Osteoblast (primary cell): ENCODE data around the gene CACNA2D3. TPM values are rescaled to one million over a fixed set of nuclear protein-coding genes. Genes with fewer than 3 reads are reported as not detected.

Source experiments
- DNase-seq: peaks from one replicate; pipeline ENCODE4 v3.0.0; 2011; ENCODE audit warnings: low spot score, mixed read lengths; ENCODE audit not compliant: insufficient read length; ENCODE audit errors: missing footprints
- H2AFZ ChIP-seq: 2 replicates; pipeline ENCODE4 v1.6.0; 2011; ENCODE audit warnings: mild to moderate bottlenecking, low read length
- H3K27ac ChIP-seq: 2 replicates; pipeline ENCODE4 v1.5.1; 2011; ENCODE audit warnings: mild to moderate bottlenecking, low read depth, low read length, moderate library complexity
- H3K27me3 ChIP-seq: 2 replicates; pipeline ENCODE4 v1.6.0; 2012; ENCODE audit warnings: mild to moderate bottlenecking, control low read depth, inconsistent platforms, low read length, moderate library complexity; ENCODE audit not compliant: insufficient read depth
- H3K36me3 ChIP-seq: 2 replicates; pipeline ENCODE4 v1.5.1; 2011; ENCODE audit warnings: mild to moderate bottlenecking, low read length, control low read depth, moderate library complexity; ENCODE audit not compliant: insufficient read depth
- H3K4me1 ChIP-seq: 2 replicates; pipeline ENCODE4 v1.5.1; 2011; ENCODE audit warnings: mild to moderate bottlenecking, low read length, control low read depth, moderate library complexity; ENCODE audit not compliant: insufficient read depth
- H3K4me2 ChIP-seq: 2 replicates; pipeline ENCODE4 v1.6.0; 2011; ENCODE audit warnings: mild to moderate bottlenecking, low read length; ENCODE audit not compliant: insufficient read depth
- H3K4me3 ChIP-seq: fragments of 200-600 bp; sonication (generic); 3 replicates; pipeline ENCODE4 v1.5.1; 2012; ENCODE audit warnings: mild to moderate bottlenecking, low read length, inconsistent platforms; ENCODE audit not compliant: insufficient read depth
- H3K79me2 ChIP-seq: 2 replicates; pipeline ENCODE4 v1.6.0; 2012; ENCODE audit warnings: mild to moderate bottlenecking, low read length, control low read depth, inconsistent platforms; ENCODE audit not compliant: insufficient read depth
- H3K9me3 ChIP-seq: 2 replicates; pipeline ENCODE4 v1.5.1; 2011; ENCODE audit warnings: low read depth, low read length, control low read depth
- H4K20me1 ChIP-seq: 2 replicates; pipeline ENCODE4 v1.6.0; 2012; ENCODE audit warnings: mild to moderate bottlenecking, low read length, control low read depth; ENCODE audit not compliant: insufficient read depth
- total RNA-seq: library from RNA; depleted of rRNA; stranded (reverse); fragments of >200 nt; gene quantifications from 2 replicates; pipeline ENCODE4 v1.2.3, GENCODE V29; 2012
- TF ChIP-seq, protein P1 (sequence below): IDR thresholded peaks from 2 replicates; pipeline ENCODE4 v1.5.1; 2011; ENCODE audit warnings: mild to moderate bottlenecking, low read depth, low read length, moderate library complexity; ENCODE audit errors: extremely low read depth

Gene CACNA2D3
- total RNA-seq, 1 donor = 0.36 TPM

DNA sequence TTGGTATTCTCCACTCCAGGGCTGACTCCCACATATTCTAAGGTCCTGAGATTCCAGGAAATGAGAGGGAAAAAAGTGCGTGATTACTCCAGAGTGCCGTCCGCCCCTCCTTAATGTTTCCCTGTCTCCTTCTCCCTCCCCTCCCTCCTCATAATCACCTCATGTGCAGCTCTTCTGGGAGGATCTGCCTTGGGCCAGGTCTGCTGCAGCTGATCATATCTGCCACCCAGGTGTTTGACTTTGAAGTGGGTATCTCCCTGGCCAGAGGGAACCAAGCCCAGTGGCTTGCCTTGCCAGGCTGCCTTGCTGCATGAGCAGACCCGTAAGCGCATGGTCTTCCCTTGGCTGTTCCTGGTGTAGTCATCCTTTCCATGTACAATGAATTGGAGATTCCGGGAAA is 833.6 kb downstream of the CACNA2D3 start:
- Histone ChIP-seq H3K27me3 (no peaks in the 10 kb centered on the region), H2AFZ (no peak overlapping the region), H3K9me3 (no peaks in the 10 kb centered on the region), H3K4me1 (peaks cover 23% of the 10 kb centered on the region), H3K4me2 (no peak overlapping the region), H3K4me3 (no peak overlapping the region), H3K27ac (no peak overlapping the region), H3K79me2 (no peaks in the 10 kb centered on the region), H3K36me3 (no peaks in the 10 kb centered on the region), H4K20me1 (no peaks in the 10 kb centered on the region)
- TF ChIP-seq, protein P1, sequence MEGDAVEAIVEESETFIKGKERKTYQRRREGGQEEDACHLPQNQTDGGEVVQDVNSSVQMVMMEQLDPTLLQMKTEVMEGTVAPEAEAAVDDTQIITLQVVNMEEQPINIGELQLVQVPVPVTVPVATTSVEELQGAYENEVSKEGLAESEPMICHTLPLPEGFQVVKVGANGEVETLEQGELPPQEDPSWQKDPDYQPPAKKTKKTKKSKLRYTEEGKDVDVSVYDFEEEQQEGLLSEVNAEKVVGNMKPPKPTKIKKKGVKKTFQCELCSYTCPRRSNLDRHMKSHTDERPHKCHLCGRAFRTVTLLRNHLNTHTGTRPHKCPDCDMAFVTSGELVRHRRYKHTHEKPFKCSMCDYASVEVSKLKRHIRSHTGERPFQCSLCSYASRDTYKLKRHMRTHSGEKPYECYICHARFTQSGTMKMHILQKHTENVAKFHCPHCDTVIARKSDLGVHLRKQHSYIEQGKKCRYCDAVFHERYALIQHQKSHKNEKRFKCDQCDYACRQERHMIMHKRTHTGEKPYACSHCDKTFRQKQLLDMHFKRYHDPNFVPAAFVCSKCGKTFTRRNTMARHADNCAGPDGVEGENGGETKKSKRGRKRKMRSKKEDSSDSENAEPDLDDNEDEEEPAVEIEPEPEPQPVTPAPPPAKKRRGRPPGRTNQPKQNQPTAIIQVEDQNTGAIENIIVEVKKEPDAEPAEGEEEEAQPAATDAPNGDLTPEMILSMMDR = no peak
- DNase-seq = no peak

DNA sequence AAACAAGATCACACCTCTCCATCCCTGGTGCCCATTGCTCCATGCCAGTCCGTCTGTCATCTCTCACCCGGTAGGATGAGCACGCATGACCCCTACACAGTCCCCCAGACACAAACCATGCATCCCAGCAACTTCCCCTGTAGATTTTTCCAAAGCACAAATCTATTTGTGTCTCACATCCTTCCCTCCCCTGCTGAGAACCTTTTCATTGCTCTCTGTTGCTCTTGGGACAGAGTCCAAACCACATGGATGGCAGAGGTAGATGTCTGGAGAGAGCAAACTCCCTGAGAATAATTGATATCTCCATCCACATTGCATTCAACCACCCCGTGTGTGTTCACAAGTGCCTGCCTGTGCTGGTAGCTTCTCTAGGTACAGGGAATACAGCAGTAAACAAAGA is 835.4 kb downstream of the CACNA2D3 start:
- Histone ChIP-seq H4K20me1 (no peaks in the 10 kb centered on the region), H3K4me2 (no peak overlapping the region), H3K79me2 (no peaks in the 10 kb centered on the region), H3K27ac (no peak overlapping the region), H3K36me3 (no peaks in the 10 kb centered on the region), H2AFZ (no peak overlapping the region), H3K4me1 (peaks cover 14% of the 10 kb centered on the region), H3K9me3 (no peaks in the 10 kb centered on the region), H3K27me3 (no peaks in the 10 kb centered on the region), H3K4me3 (no peak overlapping the region)
- TF ChIP-seq, protein P1 = no peak
- no peak for DNase-seq

DNA sequence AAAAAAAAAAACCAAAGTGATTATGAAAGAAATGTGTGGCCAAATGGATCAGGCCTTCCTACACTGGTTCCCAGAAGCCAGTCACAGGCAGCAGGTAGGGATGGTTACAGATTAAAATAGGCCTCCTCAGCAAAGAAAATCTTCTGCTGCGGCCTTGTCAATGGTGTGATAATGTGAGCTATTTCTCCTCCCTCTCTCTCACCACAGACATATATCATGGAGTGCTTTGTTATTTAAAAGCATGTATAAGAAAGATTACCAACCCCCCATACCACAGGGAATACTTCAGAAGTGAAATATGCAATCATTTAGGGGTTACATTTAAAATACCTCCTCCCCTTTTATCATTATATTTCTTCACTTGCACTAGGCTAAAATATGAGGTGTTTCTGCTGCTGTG is 837.7 kb downstream of the CACNA2D3 start:
- Histone ChIP-seq H3K9me3 (no peaks in the 10 kb centered on the region), H4K20me1 (no peaks in the 10 kb centered on the region), H3K4me2 (no peak overlapping the region), H3K4me3 (no peak overlapping the region), H2AFZ (no peak overlapping the region), H3K4me1 (peaks cover under 1% of the 10 kb centered on the region), H3K27ac (no peak overlapping the region), H3K36me3 (no peaks in the 10 kb centered on the region), H3K79me2 (no peaks in the 10 kb centered on the region), H3K27me3 (no peaks in the 10 kb centered on the region)
- TF ChIP-seq, protein P1 = no peak
- no peak for DNase-seq

DNA sequence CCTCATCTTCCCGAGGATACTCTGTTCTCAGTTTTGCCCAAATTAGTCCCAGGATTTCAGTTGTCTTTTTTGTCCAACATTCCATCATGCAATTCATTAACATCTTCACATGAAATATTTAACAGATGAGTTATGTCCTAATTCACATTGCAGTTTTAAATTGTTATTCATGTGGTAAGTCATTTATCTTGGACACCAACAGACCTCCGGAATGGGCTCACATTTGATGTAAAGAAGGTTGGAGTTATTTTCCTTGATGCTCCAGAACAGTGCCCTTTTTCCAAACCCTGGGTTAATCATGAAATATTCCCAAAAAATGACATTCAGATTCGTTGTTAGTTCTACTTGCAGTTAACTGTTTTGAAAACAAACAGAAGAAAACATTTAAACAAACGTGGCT is 838.3 kb downstream of the CACNA2D3 start:
- Histone ChIP-seq H2AFZ (no peak overlapping the region), H4K20me1 (no peaks in the 10 kb centered on the region), H3K4me1 (peaks cover 6% of the 10 kb centered on the region), H3K9me3 (no peaks in the 10 kb centered on the region), H3K4me3 (no peak overlapping the region), H3K79me2 (no peaks in the 10 kb centered on the region), H3K4me2 (no peak overlapping the region), H3K27me3 (no peaks in the 10 kb centered on the region), H3K27ac (no peak overlapping the region), H3K36me3 (no peaks in the 10 kb centered on the region)
- TF ChIP-seq, protein P1 = no peak
- DNase-seq = no peak
